ENCODE measurements around the gene STAC.
"Not testable (repeated sequence)": the region's sequence is repeated elsewhere in the genome, so short reads cannot be mapped to it uniquely, and the experiment has no call there.

Gene STAC

GRCh38 chr3:36558961-36559360 is 178.7 kb downstream of the STAC start:
- no peak overlapping the region for H3K4me3 ChIP-seq

DNA sequence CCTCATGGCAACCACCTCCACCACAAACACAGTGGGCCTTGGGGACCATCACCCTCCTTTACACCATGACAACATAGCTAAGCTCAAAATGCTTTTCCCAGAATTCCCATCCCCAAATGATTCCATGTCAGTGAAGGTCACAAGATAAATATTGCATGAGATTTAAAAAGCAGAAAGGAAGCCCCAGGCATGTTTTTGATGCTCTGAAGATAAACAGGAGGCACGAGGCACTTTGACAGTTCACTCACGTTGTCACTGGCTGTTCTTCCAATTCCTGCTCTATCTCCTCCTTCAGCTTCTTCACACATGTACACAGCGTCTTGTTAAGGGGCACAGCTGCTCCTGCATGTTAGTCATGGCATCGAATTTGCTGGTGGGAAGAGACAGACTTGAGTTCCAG is 180.4 kb downstream of the STAC start:
- no peak overlapping the region for H3K27ac ChIP-seq

More at GRCh38 chr3:36558961-36559360, 178.7 kb downstream of the STAC start:
- H3K27ac ChIP-seq, result no peak overlapping the region

DNA sequence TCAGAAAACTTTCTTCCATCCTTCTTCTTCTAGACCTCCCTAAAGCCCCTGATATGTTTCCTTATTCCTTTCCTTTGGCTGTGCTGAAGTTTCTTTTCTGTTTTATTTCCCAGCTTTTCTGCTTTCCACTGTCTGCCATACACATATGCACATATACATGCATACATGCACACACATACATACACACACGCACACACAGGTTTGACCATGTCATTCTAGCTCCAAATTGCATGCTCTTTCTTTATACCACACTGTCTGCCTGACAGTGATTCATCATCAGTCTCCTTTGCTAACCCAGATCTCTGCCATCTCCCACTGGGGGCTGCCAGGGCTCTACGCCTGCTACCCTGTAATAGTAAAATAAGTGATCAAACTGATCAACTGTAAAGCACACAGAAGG is 181.3 kb downstream of the STAC start:
- no peak overlapping the region for H3K27ac ChIP-seq

More for the DNA sequence above, 180.4 kb downstream of the STAC start:
- no peak overlapping the region for H3K4me3 ChIP-seq

DNA sequence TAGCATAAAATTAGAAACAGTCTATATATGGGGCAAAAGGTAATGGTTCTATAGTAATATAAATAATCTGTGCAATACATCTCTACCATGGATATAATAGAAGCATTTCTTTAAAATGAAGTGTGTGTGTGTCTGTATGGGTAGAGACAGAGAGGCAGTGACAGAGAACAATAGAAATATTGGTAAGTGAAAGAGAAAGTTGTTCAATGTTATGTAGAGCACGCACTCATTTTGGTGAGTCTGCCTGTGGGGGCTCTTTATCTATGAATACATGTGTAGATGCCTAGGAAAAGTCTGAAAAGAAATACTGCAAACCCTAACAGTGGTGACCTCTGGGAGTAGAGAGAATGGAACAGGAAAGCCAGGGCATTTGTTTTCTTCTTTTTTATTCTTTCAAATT is 182.6 kb downstream of the STAC start:
- no peak overlapping the region for H3K27ac ChIP-seq
- no peak overlapping the region for H3K4me3 ChIP-seq

More for the DNA sequence above, 181.3 kb downstream of the STAC start:
- no peak overlapping the region for H3K4me3 ChIP-seq

DNA sequence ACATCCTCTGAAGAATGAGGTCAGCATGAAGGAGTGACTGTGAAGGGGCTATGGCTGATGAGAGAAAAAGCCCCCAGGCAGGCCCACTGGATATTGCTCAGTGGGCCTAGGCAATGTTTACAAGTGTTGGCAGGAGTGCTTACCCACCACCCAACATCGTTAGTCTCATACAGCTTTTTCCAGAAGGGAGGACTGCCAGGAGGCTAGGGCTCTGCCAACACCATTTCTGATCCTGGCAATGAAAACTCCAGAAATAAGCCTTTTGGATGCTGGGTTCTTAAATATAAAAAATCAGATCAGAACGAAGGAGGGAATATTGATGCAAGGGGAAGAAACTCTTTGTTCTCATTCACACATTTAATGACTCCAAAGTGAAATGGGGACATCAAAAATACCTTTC is 194.9 kb downstream of the STAC start:
- H3K27ac ChIP-seq, result no peak overlapping the region
- no peak overlapping the region for H3K4me3 ChIP-seq

DNA sequence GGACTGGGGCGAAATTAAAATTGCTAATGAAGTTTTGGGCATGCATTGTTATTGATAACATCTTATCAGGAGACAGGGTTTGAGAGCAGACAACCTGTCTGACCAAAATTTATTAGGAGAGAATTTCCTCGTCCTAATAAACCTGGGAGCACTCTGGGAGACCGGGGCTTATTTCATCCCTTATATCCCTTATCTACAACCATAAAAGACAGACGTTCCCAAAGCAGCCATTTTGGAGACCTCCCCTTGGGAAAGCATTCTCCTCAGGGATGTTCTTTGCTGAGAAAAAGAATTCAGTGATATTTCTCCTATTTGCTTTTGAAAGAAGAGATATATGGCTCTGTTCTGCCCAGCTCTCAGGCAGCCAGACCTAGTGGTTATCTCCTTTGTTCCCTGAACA is 198.1 kb downstream of the STAC start:
- H3K27ac ChIP-seq, H3K4me3 ChIP-seq: not testable (repeated sequence)

DNA sequence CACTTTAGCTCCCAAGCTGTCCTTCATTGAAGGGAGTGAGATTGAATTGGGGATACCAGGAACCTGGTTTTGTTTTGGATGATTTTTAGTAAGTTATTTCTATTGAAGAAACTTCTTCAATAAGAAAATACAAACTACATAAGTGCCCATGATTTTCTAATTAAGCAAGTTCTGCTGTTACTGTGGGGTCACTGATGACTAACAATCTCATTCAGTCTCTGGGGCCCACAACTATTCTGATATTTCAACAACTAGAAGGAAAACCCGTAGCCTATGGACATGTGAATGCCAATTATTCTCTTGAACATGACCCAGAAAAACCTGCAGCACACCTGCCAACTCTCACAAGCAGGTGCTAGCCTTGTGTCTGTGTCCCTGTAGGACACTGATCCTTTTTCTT is 199.4 kb downstream of the STAC start:
- no peak overlapping the region for H3K4me3 ChIP-seq
- no peak overlapping the region for H3K27ac ChIP-seq

DNA sequence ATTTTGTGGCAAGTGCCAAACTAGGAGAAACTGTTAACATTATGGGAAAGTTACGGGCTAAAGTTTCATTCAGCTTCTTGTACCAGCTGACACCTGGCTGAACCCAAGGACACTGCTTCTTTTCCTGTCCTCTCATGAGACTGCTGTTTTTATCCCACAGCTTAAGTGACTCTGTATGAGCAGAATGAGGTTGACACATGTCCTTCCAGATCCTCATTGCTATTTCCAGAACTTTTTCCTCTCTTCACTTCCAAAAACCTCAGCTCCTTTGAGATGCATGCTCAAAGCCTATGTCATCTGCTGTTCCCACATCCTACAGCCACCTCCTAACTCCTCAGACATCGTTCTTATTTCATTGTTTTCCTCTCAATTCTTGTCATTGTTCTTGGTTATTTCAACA is 200.4 kb downstream of the STAC start:
- no peak overlapping the region for H3K27ac ChIP-seq
- no peak overlapping the region for H3K4me3 ChIP-seq

DNA sequence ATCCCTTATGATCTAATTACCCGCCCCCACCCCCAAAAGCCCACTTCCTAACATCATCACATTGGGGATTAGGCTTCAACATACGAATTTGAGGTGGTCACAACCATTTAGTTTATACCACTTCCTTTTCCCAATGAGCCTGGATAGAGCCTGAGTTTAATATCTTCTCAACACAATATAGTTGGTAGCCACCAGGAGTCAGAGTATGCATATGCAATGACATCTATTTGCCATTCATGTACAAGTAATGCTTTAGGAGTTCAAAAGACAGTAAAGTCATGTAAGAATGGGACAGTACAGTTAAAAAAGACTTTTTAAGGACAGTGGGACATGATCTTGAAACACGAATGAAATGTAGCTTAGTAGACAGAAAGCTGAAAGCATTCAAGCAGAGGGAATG is 211.7 kb downstream of the STAC start:
- Histone ChIP-seq H3K27ac (no peak overlapping the region), H3K4me3 (no peak overlapping the region)

- Histone ChIP-seq H3K4me3 (no peak overlapping the region), H3K27ac (no peak overlapping the region)
These were observed 215.2 kb downstream of the STAC start for GRCh38 chr3:36595511-36595910.

GRCh38 chr3:36596419-36596818 is 216.1 kb downstream of the STAC start:
- Histone ChIP-seq H3K27ac (no peak overlapping the region), H3K4me3 (no peak overlapping the region)

GRCh38 chr3:36597422-36597821 is 217.1 kb downstream of the STAC start:
- Histone ChIP-seq H3K4me3 (no peak overlapping the region), H3K27ac (no peak overlapping the region)

All from skin epidermis (tissue), 12 donors.